HEK293T (cell line): ENCODE data around the gene ZBTB43.

Experiments
- CTCF ChIA-PET: fragments of 350-600 bp; formaldehyde crosslinking; extraction: SDS; loops from one replicate; lab custom pipeline; 2021; ENCODE audit warnings: antibody characterized with exemption, inconsistent platforms; lab: Yijun Ruan, JAX
- POLR2A ChIA-PET: fragments of 350-600 bp; formaldehyde crosslinking; extraction: SDS; loops from one replicate; lab custom pipeline; 2020; ENCODE audit warnings: antibody characterized with exemption, inconsistent platforms; lab: Yijun Ruan, JAX
- DNase-seq: peaks from one replicate; pipeline ENCODE4 v3.0.0; 2012; ENCODE audit warnings: mixed read lengths; ENCODE audit errors: extremely low spot score
- ARNT ChIP-seq: fragments of 450-650 bp; IDR thresholded peaks from 2 replicates; pipeline ENCODE4 v1.6.1; 2017; ENCODE audit warnings: mild to moderate bottlenecking
- BHLHE40 ChIP-seq: fragments of 450-650 bp; IDR thresholded peaks from 2 replicates; pipeline ENCODE4 v1.6.1; 2016; ENCODE audit warnings: mild to moderate bottlenecking, moderate library complexity, borderline replicate concordance
- CTBP1 ChIP-seq: fragments of 450-650 bp; IDR thresholded peaks from 2 replicates; pipeline ENCODE4 v1.6.1; 2016; ENCODE audit warnings: borderline replicate concordance
- ELF4 ChIP-seq: fragments of 450-650 bp; IDR thresholded peaks from 2 replicates; pipeline ENCODE4 v1.6.1; 2017; ENCODE audit warnings: antibody characterized with exemption
- FOXA1 ChIP-seq: fragments of 450-650 bp; IDR thresholded peaks from 2 replicates; pipeline ENCODE4 v1.6.1; 2016; ENCODE audit warnings: mild to moderate bottlenecking
- FOXK2 ChIP-seq: fragments of 450-650 bp; IDR thresholded peaks from 2 replicates; pipeline ENCODE4 v1.6.1; 2016; ENCODE audit warnings: mild to moderate bottlenecking
- FOXM1 ChIP-seq: fragments of 450-650 bp; IDR thresholded peaks from 2 replicates; pipeline ENCODE4 v1.6.1; 2017; ENCODE audit warnings: mild to moderate bottlenecking, borderline replicate concordance
- HDGF ChIP-seq: fragments of 450-650 bp; IDR thresholded peaks from 2 replicates; pipeline ENCODE4 v1.6.1; 2017; ENCODE audit warnings: antibody characterized with exemption, borderline replicate concordance
- L3MBTL2 ChIP-seq: fragments of 450-650 bp; conservative IDR thresholded peaks from 2 replicates; pipeline ENCODE4 v1.6.1; 2016; ENCODE audit warnings: mild to moderate bottlenecking
- LEF1 ChIP-seq: fragments of 450-650 bp; IDR thresholded peaks from 2 replicates; pipeline ENCODE4 v1.6.1; 2017; ENCODE audit warnings: mild to moderate bottlenecking, borderline replicate concordance
- NFRKB ChIP-seq: fragments of 450-650 bp; IDR thresholded peaks from 2 replicates; pipeline ENCODE4 v1.6.1; 2016; ENCODE audit warnings: mild to moderate bottlenecking, moderate library complexity
- PKNOX1 ChIP-seq: fragments of 450-650 bp; IDR thresholded peaks from 2 replicates; pipeline ENCODE4 v1.6.1; 2016
- SP1 ChIP-seq: fragments of 450-650 bp; IDR thresholded peaks from 2 replicates; pipeline ENCODE4 v1.6.1; 2017
- SUZ12 ChIP-seq: fragments of 450-650 bp; IDR thresholded peaks from 2 replicates; pipeline ENCODE4 v1.6.1; 2016; ENCODE audit warnings: mild to moderate bottlenecking
- TARDBP ChIP-seq: fragments of 450-650 bp; IDR thresholded peaks from 2 replicates; pipeline ENCODE4 v1.6.1; 2016
- ZNF384 ChIP-seq: fragments of 450-650 bp; IDR thresholded peaks from 2 replicates; pipeline ENCODE4 v1.6.1; 2016

Gene ZBTB43

DNA sequence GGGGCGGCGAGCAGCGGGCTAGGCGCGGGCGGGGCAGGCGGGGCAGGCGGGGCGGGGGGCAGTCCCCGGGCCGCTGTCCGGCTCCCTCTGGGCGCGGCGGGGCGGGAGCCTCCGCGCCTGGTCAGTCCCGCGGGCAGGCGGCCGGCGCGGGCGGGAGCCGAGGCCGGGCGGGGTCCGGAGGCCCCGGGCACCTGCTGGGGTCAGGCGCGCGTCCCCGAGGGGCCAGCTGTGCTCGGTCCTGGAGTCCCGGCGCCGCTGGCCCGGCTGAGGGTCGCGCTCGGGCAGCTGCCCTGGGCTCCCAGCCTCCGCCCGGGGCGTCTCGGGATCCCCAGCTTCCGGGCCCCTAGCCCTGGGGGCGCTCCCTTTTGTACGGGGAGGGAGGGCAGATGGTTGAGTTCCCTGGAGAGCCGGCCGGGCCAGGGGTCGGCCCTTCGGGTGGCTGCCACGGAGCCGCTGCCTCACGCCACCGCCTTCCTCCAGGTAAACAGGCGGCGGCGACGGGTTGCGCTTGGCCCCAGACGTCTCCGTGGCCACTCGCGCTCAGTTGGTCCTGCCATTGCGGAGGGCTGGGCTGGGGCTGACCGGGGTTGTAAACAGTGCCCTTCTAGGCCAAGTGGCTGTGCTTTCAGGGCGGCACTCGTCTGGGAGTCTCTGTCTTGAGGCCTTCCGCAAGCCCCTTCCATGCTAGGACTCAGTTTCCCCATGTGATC, 56.1 kb downstream of the ZBTB43 start:
- ChIA-PET POLR2A (no interaction called here), CTCF (no interaction called here)
- DNase-seq = peak; percentile 41
- TF ChIP-seq BHLHE40 = no peak
- no peak for TF ChIP-seq TARDBP
- TF ChIP-seq ELF4 = no peak
- TF ChIP-seq SUZ12 = no peak

DNA sequence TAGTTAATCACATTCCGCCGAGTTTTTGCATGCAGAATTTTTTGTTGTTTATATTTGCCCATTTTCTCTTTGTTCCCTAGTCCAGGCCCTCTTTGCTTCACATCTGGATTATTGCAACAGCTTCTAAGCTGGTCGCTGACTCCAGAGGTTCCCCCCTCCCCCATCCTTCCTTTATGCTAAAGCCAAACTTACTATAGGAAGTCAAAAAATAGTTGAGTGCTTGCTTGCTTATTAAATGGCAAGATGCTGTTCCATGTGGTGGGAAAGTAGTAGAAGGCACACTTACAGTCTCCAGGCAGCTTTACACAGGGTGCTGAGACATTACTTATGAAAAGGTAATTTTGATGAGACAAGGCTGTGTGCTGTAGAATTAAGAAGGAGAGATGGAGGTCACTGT, 56.9 kb downstream of the ZBTB43 start:
- no peak for DNase-seq
- POLR2A ChIA-PET = no interaction called here
- CTCF ChIA-PET = no interaction called here
- TF ChIP-seq FOXA1 (no peak), FOXK2 (no peak), SP1 (no peak), PKNOX1 (no peak), ZNF384 (no peak), ARNT (no peak), L3MBTL2 (no peak), HDGF (no peak), FOXM1 (no peak), CTBP1 (no peak), SUZ12 (no peak), ELF4 (no peak), LEF1 (no peak), NFRKB (no peak), BHLHE40 (no peak), TARDBP (no peak)

- no peak for TF ChIP-seq SP1
- no peak for TF ChIP-seq FOXA1
- TF ChIP-seq FOXK2 = no peak
- no peak for TF ChIP-seq ARNT
- TF ChIP-seq LEF1 = no peak
- no peak for TF ChIP-seq HDGF
- no peak for TF ChIP-seq PKNOX1
- ChIA-PET POLR2A (no interaction called here), CTCF (no interaction called here)
- no peak for DNase-seq
Measured at GRCh38 chr9:126862104-126862761, 57.4 kb downstream of the ZBTB43 start.

DNA sequence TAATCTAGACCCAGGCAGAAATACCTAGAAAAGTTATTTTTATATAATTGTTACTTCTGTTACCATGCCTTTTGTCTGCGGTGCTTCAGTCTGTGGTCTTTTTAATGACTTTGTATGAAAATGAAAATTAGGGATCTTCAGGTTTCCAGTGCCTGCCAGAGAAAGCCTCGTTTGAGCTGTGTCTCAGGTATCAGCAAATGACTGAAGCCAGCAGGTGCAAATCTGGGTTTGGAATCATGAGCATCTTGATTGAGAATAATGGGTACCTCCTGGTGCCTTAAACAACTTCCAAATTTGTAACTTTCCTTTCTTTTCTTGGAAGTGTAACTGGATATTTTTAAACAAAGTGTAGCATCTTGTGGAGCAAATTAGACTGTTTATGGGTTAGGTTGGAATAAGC, 59.9 kb downstream of the ZBTB43 start:
- TF ChIP-seq ZNF384 (no peak), ARNT (no peak), SUZ12 (no peak), L3MBTL2 (no peak)
- POLR2A ChIA-PET = no interaction called here
- no peak for DNase-seq
- CTCF ChIA-PET = interaction anchor here (0.7 kb wide), 2 partner anchors 28 to 61 kb away, joined by 3 read pairs; no protein-coding TSS in a partner anchor

DNA sequence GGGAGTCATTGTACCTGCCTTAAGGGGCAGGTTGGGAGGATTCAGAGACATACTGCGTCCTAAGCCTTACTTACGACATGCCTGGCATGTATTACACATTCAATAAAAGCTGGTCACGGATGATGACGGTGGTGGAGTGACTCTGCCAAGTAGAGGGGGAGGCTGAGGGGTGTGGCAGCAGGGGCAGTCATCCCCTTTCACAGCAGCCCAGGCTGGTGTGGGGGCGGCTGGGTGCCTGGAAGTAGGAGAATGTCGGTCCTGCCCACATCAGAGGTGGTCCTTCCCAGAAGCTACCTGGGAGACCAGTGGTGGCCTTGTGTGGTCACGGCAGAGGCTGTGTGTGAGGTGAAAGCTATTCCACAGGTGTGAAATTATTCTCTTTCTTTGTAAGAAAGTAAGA, 64.5 kb downstream of the ZBTB43 start:
- TF ChIP-seq ZNF384 = no peak
- TF ChIP-seq NFRKB = no peak
- no peak for TF ChIP-seq BHLHE40
- TF ChIP-seq SUZ12 = no peak
- no peak for TF ChIP-seq FOXM1
- TF ChIP-seq FOXA1 = no peak
- no peak for TF ChIP-seq PKNOX1
- TF ChIP-seq CTBP1 = no peak
- TF ChIP-seq SP1 = no peak
- TF ChIP-seq LEF1 = no peak
- no peak for TF ChIP-seq HDGF
- no peak for TF ChIP-seq FOXK2
- TF ChIP-seq TARDBP = no peak
- DNase-seq = no peak
- POLR2A ChIA-PET = interaction anchor here (0.5 kb wide), 1 partner anchor 41 kb away, joined by 3 read pairs; no protein-coding TSS in a partner anchor
- CTCF ChIA-PET = no interaction called here

DNA sequence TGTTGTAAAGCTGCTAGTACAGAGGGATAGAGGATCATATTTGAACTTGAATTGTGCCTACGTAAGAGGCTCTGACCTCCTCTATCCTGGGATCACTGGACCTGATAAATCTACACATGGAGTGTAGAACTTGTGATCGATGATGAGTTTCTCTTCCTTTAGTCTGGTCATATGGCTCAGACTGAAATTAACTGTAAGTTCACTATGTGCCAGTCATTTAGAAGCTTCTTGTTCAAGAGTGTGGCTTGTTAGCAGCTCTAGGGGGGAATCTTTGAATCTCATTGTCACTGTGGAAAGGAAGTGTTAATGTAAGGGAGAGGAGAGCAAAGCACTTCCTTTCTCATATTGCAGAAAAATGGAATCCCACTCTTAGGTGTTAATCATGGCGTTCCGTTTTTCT, 67.7 kb downstream of the ZBTB43 start:
- CTCF ChIA-PET = interaction anchor here (0.6 kb wide), 1 partner anchor 96 kb away, joined by 3 read pairs; no protein-coding TSS in a partner anchor
- POLR2A ChIA-PET = no interaction called here
- DNase-seq = no peak
- TF ChIP-seq CTBP1 (no peak), FOXA1 (no peak), L3MBTL2 (no peak), TARDBP (no peak), FOXK2 (no peak)
